ENCODE data around the gene UBR7.

- peak in 3 of 6 experiments; percentile 13 to 34 (median 30) for TF ChIP-seq CTCF (IDR thresholded peaks at IDR 0.05)
- no peak for TF ChIP-seq POLR2A (IDR thresholded peaks at IDR 0.05)
These were observed 632 bp downstream of the UBR7 start for GRCh38 chr14:93207468-93208308.
